GM23338 (cell line): Measurements from ENCODE around the gene RAPGEF3.

Experiments
- CTCF ChIP-seq, 2 experiments: fragments of 200-600 bp in 1 of 2; sonication (generic) in 1 of 2; conservative IDR thresholded peaks; 2 replicates each; pipeline versions ENCODE4 v1.5.1 to v1.6.1; 2016 to 2017; ENCODE audit warnings: antibody characterized with exemption in 2 of 2, low read depth in 2 of 2, mild to moderate bottlenecking in 2 of 2, moderate library complexity in 1 of 2
- EZH2 ChIP-seq: fragments of 200-600 bp; sonication (generic); IDR thresholded peaks from one replicate; pipeline ENCODE4 v1.8.0; 2017; ENCODE audit warnings: antibody characterized with exemption, mild to moderate bottlenecking, low read depth; ENCODE audit not compliant: unreplicated experiment
- EZH2phosphoT487 ChIP-seq: fragments of 200-600 bp; sonication (generic); IDR thresholded peaks from one replicate; pipeline ENCODE4 v1.8.1; 2018; ENCODE audit warnings: antibody characterized with exemption; ENCODE audit not compliant: unreplicated experiment
- POLR2AphosphoS5 ChIP-seq: IDR thresholded peaks from 2 replicates; pipeline ENCODE4 v1.6.1; 2016; ENCODE audit warnings: antibody characterized with exemption, low read depth
- REST ChIP-seq: IDR thresholded peaks from one replicate; pipeline ENCODE4 v1.6.1; 2018; ENCODE audit warnings: antibody characterized with exemption; ENCODE audit not compliant: unreplicated experiment

- TF ChIP-seq CTCF (conservative IDR thresholded peaks at IDR 0.05; ENCODE audit: low read depth in 2 of 2) = no peak
- no peak for TF ChIP-seq EZH2phosphoT487
- no peak for TF ChIP-seq EZH2
- no peak for TF ChIP-seq POLR2AphosphoS5
- no peak for TF ChIP-seq REST
Measured at GRCh38 chr12:47766502-47767215, 8.0 kb upstream of the RAPGEF3 start.
